Left cardiac atrium (tissue), 4 donors: ENCODE results near the gene DNAJB6. TPM values are rescaled to one million over a fixed set of nuclear protein-coding genes. Genes with fewer than 3 reads are reported as not detected.

Experiments
- ATAC-seq, 2 donors: fragments of 200-7000 bp; cut with Tn5 transposase; one replicate each; pipeline ENCODE4 v1.9.1; 2020; ENCODE audit warnings: mild to moderate bottlenecking in 2 of 2, moderate library complexity in 2 of 2
- DNase-seq: peaks from one replicate; pipeline ENCODE4 v3.0.0-alpha.2; 2020
- intact Hi-C, 2 donors: fragments of 100-400 bp; cut with DNase I; formaldehyde crosslinking; loops; one replicate each; pipeline versions ENCODE4 v1.14.1 to v1.15.1; 2022 to 2023
- total RNA-seq, 2 donors: library from RNA; stranded (reverse); fragmentation: NEBNext Ultra II Directional; extraction: Animal tissue kit (Norgen Biotek cat#: 25700); gene quantifications; one replicate each; pipeline ENCODE4 v1.2.1, GENCODE V29; 2021
- donor health status: DM: no; HTN: yes; CAD: no.
- donor health status: DM: no; HTN: yes; CAD: no; lungs with severe emphysema.
- donor health status: DM: yes; HTN: yes; CAD: no.
- donor health status: Dilated cardiomyopathy.

DNAJB6 gene
- total RNA-seq, 2 donors from 2014 or later = 158 to 159 TPM

- DNase-seq = no peak
- intact Hi-C loops = no loop called here
- no peak for ATAC-seq
Measured at GRCh38 chr7:157403646-157404401, 67.0 kb downstream of the DNAJB6 start.

- DNase-seq (peak; percentile 64), ATAC-seq (peak; percentile 18 to 50)
- intact Hi-C loops = no loop called here
Measured at GRCh38 chr7:157404845-157405481, 68.2 kb downstream of the DNAJB6 start.

- intact Hi-C loops = no loop called here
- no peak for DNase-seq
- ATAC-seq = peak in 1 of 2 donors; percentile 3
Measured at GRCh38 chr7:157405501-157405900, 68.7 kb downstream of the DNAJB6 start.

GRCh38 chr7:157405914-157406810 lies 69.4 kb downstream of the DNAJB6 start:
- ATAC-seq (peak; percentile 20 to 36), DNase-seq (no peak)
- intact Hi-C loops = no loop called here

- intact Hi-C loops = no loop called here
- DNase-seq = no peak
- ATAC-seq = no peak
Measured at GRCh38 chr7:157406971-157407370, 70.2 kb downstream of the DNAJB6 start.

DNA sequence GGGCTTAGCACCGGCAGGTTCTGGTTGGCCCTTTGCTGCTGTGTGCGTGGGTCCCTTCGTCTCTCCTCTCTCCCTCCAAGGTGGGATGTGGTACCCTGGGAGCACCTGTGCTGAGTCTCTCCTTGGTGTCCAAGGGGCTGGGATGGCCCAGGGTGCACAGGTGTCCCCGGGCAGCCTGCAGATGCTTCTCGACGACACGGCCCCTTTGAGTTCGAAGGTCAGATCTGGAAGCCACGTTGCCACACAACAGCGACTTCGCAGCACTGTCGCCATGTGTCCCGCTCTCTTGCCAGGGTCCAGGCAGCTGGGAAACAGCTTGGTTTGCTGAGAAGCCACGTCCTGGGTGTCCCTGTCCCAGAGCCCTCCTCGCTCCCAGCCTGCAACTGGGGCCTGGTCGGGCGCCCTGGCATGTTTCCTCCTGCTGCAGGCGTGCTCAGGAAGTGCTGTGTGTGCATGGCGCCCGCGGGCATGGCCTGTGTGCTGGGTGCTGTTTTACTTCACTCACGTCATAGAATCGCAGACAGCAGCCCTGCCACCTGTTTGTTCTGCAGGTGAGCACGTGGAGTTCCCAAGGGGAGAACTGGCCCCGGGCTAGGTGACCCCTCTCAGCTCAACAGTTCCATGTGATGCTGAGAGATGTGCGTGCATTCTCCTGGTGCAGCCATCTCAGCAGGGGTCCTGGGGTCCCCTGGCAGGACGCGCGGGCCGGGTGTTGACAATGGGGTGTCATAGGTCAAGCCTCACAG lies 70.9 kb downstream of the DNAJB6 start:
- ATAC-seq = no peak
- no peak for DNase-seq
- intact Hi-C loops = no loop called here

- ATAC-seq (no peak), DNase-seq (no peak)
- intact Hi-C loops = no loop called here
Measured at GRCh38 chr7:157408258-157409101, 71.7 kb downstream of the DNAJB6 start.

GRCh38 chr7:157409149-157409752 lies 72.4 kb downstream of the DNAJB6 start:
- DNase-seq = no peak
- ATAC-seq = peak; percentile 8 to 52
- intact Hi-C loops = no loop called here

DNA sequence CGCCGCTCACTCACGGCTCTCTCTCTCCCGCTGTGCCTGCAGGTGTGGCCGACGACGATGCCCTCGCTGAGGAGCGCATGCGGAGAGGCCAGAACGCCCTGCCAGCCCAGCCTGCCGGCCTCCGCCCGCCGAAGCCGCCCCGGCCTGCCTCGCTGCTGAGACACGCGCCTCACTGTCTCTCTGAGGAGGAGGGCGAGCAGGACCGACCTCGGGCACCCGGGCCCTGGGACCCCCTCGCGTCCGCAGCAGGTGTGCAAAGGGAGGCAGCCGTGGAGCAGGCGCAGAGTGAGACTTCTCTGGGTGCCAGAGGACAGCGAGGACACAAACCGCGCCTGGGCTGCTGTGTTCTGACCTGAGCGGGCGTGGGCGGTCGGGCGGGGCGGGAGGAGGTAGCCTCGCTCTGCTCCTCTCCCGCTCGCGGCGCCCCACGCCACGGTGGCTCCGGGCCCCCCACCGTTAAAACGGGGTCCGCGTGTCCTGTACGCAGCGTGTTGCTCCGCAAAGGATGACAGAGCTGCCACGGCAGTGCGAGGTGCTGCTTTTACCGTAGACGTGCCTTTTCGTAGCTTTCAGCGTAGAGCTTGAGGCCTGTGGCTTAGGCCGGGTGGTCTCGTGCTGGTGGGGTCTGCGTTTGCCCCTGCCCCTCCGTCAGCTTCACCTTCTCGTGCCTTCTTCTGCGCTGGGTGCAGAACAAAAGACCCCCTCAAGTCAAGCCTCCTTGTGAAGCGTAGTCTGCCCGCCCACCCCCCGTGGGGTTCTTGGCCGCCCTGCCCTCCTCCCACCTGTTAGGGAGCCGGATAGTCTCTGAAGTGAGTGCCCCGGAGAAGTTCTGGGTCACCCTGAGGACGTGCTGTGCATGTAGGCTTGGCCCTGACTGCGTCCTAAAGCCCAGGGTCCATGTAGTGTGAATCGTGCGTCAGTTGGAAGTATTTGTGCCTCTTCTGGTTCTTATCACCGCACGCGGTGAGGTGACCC lies 73.2 kb downstream of the DNAJB6 start:
- DNase-seq (no peak), ATAC-seq (peak in 1 of 2 donors; percentile 1)
- intact Hi-C loops = no loop called here

- ATAC-seq (no peak), DNase-seq (no peak)
- intact Hi-C loops = no loop called here
Measured at GRCh38 chr7:157410831-157411556, 74.2 kb downstream of the DNAJB6 start.

DNA sequence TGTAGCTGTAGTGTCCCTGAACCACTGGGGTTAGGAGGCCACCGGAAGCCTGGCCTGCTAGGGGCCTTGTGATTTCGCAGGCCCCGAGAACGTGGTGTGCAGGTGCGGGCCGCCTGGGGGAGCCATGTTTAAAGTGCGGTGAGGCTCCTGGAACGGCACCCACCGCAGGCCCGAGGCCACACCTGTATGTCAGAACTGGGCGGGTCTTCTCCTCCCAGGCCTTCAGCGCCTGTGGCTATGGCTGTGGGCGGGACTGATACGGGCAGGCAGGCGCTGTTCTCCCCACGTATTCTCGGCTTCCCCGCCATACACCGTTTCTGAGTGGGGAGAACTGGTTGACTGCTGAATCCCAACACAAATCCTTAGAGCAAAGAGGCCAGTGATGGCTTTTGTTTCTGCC lies 74.8 kb downstream of the DNAJB6 start:
- intact Hi-C loops = no loop called here
- DNase-seq (no peak), ATAC-seq (no peak)

- DNase-seq = no peak
- no peak for ATAC-seq
- intact Hi-C loops = no loop called here
Measured at GRCh38 chr7:157412021-157412443, 75.2 kb downstream of the DNAJB6 start.

- intact Hi-C loops = no loop called here
- DNase-seq (no peak), ATAC-seq (no peak)
Measured at GRCh38 chr7:157412491-157413180, 75.8 kb downstream of the DNAJB6 start.

DNA sequence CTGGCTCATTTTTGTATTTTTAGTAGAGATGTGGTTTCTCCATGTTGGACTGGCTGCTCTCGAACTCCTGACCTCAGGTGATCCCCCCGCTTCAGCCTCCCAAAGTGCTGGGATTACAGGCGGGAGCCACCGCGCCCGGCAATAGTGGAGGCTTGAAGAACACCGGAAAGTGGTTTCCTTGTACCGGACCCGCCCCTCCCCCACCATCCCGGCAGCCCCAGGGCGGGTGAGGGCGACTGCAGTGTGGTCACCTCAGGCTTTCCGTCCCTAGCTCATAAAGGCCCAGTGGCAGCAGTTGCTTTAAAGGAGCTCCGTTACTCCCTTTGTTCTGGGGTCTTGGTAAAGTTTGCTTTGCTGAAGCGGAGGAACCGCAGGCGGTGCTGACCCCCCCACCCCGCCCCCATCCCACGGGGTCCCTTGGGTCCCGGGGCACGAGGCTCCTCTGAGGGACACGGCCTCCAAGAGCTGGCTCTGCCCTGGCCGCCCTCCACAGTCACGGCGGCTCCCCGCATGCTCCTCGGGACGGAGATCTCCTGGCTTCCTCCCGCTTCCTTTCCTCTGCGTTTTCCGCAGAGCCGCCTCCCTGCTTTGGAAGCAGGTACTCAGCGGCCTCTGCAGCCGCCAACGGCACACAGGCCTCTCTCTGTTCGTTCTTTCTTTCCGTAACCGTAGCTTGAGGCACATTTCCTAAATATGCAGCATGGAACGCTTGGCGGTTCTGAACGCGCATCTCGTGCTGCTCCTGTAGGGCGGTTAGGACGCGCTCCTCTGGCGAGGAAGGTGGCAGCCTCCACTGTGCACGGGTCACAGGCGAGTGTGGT lies 77.3 kb downstream of the DNAJB6 start:
- DNase-seq (no peak), ATAC-seq (no peak)
- intact Hi-C loops = no loop called here

DNA sequence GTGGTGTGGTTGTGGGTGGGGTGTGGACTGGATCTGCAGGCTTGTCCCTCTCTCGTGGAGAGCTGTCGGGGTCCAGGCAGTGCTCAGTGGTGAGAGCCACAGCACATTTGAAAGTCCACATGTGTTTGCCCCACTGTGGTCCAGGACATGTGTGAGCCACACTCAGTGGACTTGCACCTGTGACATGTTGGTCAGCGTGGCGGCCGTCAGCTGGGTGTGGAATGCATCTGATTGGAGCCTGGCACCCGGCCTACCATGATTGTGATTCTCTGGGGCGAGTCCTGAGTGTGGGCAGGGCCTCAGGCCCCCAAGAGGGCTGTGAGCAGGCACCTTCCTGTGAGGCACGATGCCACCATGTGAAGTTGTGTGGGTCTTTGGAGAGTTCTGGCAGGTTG lies 77.9 kb downstream of the DNAJB6 start:
- no peak for ATAC-seq
- intact Hi-C loops = no loop called here
- no peak for DNase-seq
